ENCODE measurements around the gene PIGL.
"Not testable (repeated sequence)": the region's sequence is repeated elsewhere in the genome, so short reads cannot be mapped to it uniquely, and the experiment has no call there.

PIGL gene

GRCh38 chr17:16312061-16312460, 95.1 kb downstream of the PIGL start:
- DNase-seq (ENCODE audit: low read depth in 2 of 2): not testable (repeated sequence)

DNA sequence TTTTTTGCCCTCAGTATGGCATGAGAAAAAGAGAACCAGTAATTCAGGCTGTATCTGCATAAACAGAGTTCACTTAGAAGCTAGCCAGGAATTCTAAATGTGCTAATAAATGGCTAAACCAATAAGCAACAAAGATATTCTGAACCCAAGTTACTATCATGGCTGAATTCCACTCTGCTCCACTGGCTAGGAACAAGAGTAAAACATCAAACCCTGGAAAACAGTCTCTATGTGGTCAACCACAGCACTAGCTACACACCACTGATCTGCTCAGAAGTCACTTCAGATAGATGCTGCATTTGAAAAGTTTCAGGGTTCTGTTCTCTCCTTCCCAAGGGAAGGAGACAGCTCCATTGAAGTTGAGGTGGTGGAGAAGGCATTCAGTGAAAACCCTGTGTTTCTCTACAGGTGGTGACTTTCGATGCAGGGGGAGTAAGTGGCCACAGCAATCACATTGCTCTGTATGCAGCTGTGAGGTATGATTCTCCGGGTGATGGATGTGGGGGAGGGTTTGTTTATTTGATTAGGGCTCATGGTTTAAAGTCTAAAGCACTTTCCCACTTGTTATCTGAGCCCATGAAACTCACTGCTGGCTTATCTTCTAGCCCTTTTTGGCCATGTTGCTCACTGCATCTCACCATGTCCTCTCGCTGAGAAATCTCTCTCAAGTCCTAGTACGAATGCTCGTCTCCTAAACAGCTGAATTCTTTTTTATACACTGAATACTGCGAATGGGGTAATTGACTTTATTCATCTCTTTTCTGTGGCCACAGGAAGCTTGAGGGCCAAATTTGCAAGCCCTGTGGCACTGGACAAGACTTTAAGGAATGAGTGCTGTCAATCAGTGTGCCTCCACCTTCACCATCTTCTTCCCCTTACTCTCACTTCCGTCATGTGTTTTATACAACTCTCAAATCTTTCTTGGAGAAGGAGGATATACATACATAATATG, 96.4 kb downstream of the PIGL start:
- no peak for DNase-seq (ENCODE audit: low read depth in 2 of 2)

DNA sequence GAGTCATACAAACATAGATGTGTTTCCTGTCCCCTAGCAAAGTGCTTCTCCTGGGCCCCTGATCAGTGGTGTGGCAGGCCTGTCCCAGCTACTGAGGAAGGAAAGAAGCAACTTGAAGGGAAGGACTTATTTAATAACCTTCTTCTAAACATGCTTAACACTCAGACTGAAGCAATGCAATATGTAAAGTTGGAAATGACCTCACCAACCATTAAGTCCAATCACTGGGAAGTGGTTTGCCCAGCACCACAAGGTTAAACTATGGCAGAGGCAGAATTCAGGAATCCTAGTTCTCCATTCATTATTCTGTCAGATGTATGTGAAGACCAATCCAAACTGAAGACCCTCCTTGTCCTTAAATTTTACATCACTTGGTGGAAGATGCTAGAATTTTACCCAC, 97.2 kb downstream of the PIGL start:
- no peak for DNase-seq (ENCODE audit: low read depth in 2 of 2)

- no peak for DNase-seq (ENCODE audit: low read depth in 2 of 2)
Measured at GRCh38 chr17:16314859-16315258, 97.8 kb downstream of the PIGL start.

- no peak for DNase-seq (ENCODE audit: low read depth in 2 of 2)
Measured at GRCh38 chr17:16319969-16320368, 103.0 kb downstream of the PIGL start.

DNA sequence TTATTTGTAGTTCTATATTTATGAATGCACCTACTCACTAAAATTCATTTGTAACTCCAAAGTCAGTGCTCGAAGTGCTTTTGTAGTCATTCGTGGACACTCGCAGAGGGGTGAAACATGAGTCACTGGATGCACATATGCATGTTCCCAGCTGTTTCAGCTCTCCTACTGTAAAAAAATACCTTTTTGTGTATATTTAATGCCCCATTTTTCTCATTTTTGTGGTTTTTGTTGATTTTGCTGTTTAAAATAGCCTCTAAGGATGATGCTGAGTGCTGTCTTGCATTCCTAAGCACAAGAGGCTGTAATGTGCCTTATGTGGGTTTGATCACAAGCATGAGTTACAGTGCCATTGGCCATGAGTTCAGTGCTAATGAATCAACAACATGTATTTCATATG, 105.6 kb downstream of the PIGL start:
- no peak for DNase-seq (ENCODE audit: low read depth in 2 of 2)

DNA sequence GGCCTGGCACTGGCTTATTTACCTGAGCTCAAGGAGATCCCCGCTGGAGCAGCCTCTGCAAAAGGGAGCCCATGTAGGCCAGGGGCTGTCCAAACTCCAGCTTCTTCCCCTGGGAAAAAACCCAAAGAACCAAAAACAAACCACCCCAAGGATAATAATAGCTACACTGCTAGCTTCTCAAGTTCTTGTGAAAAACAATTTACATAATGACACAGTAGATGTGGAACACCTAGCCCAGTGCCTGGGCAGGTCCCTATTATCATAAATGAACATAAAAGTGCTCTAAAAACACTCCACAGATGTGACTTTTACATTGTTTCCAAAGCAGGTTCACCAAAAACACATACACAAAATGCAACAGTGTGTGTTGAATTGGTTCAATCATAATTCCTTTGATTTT, 109.0 kb downstream of the PIGL start:
- no peak for DNase-seq (ENCODE audit: low read depth in 2 of 2)

DNA sequence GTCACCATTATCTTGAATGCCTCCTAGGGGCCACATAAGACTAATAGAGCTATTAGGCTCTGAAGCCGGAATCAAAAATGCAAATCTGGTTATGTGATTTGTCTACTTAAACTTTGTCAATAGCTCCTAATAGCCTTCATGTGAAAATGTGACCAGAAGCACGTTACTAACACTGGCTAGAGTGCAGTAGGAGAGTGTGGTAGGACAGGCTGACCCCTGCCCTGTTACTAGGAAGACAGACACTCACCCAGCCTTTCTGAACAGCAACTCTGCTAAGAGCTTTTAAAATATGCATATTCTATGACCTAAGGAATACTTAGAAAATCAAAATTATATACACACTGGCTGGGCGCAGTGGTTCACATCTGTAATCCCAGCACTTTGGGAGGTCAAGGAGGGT, 110.0 kb downstream of the PIGL start:
- DNase-seq (ENCODE audit: low read depth in 2 of 2): no peak

- DNase-seq (ENCODE audit: low read depth in 2 of 2): no peak
Measured at GRCh38 chr17:16328997-16329396, 112.0 kb downstream of the PIGL start.

DNA sequence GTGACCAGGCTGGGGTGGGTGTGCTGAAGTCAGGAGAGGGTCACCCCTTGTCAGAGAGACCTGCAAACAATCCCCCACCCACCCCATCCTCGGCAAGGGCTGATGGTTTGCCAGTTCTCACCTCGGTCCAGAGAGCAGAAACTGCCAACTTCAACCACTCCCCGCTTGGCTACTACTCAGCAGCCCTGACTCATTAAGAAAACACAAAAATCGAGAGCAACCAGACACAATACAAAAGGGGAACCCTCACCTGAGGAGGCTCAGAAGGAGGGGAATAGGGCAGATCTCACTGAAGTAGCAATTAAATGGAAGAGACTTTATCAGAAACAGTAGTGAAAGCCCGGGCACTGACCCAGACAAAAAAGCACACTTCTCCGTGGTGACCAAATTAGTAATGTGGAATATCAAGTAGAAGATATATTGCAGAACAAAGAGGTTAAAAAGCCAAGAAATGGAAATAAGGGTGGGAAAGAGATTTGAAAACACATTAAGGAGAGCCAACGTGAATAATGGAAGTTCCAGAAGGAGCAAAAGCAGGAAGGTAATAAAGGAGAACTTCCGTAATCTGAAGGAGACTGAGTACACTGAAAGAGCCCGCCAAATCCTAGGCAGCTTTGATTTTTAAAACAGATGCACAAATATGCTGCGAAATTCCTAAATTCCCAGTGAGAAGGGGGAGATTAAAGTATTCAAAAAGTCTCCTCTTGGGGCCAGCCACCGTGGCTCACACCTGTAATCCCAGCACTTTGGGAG, 112.7 kb downstream of the PIGL start:
- DNase-seq (ENCODE audit: low read depth in 2 of 2): no peak

GRCh38 chr17:16338391-16338790, 121.4 kb downstream of the PIGL start:
- no peak for DNase-seq (ENCODE audit: low read depth in 2 of 2)

DNA sequence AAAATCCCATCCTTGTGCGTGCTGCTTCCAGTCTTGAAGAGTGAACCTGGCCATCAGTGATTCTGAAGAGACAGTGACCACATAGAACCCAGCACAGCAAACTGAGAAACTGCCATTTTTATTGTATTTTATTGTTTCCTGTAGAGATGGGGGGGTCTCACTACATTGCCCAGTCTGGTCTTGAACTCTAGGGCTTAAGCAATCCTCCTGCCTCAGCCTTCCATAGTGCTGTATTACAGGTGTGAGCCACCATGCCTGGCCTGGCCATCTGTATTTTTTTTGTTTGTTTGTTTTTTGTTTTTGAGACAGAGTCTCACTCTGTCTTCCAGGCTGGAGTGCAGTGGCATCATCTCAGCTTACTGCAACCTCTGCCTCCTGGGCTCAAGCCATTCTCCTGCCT, 122.4 kb downstream of the PIGL start:
- no peak for DNase-seq (ENCODE audit: low read depth in 2 of 2)

DNA sequence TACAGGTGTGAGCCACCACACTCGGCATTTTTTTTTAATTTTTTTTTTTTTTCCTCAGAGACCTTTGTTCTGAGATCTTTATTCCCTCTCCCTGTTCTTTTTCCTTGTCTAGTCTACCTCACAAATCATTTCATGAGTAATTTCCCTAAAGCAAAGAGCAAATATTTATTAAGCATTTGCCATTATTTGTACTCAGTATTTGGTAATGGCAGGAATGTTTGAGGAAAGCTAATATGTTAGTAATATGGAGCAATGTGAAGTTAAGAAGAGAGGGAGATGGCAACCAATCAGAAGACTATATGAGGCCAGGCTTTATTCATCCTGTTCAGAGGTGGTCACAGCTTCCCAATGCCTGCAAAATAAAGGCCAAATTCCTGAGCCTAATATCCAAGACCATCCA, 122.9 kb downstream of the PIGL start:
- DNase-seq (ENCODE audit: low read depth in 2 of 2): no peak

- no peak for DNase-seq (ENCODE audit: low read depth in 2 of 2)
Measured at GRCh38 chr17:16342979-16343378, 126.0 kb downstream of the PIGL start.

DNA sequence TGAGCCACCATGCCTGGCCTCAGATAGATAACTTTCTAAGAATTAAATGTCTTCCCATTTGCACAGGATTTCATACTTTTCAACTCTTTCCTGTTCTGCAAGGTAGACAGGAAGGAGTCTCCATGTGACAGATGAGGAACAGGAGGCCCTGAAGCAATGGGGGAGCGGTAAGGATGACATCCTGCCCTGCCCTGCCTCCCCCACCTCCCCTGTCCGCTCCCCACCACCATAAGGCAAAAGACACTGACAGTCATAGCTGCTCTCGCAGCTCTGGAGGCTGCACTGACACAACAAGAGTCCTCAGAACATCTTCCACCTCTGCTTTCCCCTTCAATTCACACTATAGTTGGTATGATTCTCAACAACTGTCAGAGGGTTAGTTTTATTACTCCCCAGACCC, 126.6 kb downstream of the PIGL start:
- no peak for DNase-seq (ENCODE audit: low read depth in 2 of 2)

DNA sequence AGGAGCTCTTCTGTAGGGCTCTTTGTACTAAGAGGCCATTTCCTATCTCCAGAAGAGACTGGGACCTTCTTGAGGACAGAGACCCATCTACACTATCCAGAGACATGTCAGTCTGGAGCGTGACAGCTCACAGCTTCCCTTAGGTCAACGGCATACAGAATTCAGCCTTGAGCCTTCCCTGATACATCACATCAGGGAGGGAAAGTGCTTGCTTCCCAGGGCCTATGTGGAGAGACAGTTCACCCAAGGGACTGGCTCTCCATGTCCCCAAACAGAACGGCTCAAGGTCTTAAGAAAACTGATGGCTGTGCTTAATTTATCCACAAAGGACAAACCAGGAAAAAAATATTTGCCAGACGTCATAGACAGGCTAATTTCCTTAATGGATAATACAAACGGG, 128.6 kb downstream of the PIGL start:
- DNase-seq (ENCODE audit: low read depth in 2 of 2): no peak

GRCh38 chr17:16346721-16347271, 129.8 kb downstream of the PIGL start:
- DNase-seq (ENCODE audit: low read depth in 2 of 2): no peak

DNA sequence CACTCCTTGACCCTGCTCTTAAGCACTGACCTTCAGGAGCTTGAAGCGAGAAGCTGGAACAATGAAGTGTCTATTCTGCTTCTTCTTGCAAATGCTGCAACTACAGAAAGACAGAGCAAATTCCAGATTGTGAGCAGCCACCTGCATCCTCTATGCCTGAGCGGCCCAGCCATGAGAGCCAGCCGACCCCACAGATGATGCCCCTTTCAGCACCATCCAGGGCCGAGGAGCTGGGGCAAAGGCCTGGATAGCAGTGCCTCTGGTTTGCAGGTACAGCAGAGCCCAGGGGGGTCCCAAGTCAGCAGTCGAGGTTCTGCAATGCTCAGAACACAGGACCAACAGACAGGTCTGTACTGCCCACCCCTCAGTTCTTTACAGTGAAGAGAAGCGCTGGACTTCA, 131.6 kb downstream of the PIGL start:
- DNase-seq (ENCODE audit: low read depth in 2 of 2): no peak

DNA sequence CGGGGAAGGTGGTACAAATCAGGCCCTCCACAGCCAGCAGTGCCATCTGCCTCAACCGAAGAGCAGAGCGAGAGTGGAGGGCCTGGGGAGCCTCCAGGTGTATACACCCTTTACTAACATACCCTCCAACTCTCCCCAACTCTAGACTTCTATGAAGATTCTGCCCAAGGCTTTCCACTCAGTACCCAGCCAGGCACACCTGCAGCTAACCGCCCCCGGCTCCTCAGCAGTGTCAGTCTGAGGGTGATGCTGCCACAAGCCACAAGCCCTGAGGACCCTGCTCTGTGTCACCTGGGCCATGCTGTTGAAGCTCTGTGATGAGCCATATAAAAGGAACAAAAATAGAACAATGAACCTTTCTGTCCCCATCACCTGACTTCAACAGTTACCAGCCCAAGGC, 132.4 kb downstream of the PIGL start:
- peak in 1 of 2 donors; percentile 3 for DNase-seq (ENCODE audit: low read depth in 2 of 2)

DNA sequence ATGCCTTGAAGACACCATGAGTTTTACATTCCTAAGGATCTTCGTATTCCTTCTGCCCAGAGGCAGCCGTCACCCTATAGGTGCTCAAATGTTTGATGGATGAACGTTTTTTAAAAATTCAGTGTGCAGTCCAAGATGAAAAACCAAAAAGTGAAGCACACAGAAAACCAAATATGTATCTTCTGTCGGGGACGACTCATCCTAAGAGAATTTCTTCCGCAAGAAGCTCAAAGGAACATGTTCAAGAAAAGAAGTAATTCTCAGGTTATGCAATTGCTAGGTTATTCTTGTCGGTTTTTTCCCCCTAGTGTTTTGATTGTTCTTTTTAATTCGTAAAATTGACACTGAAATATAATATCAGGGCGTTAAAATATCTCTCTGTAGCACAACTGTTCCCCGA, 134.8 kb downstream of the PIGL start:
- DNase-seq (ENCODE audit: low read depth in 2 of 2): no peak

DNA sequence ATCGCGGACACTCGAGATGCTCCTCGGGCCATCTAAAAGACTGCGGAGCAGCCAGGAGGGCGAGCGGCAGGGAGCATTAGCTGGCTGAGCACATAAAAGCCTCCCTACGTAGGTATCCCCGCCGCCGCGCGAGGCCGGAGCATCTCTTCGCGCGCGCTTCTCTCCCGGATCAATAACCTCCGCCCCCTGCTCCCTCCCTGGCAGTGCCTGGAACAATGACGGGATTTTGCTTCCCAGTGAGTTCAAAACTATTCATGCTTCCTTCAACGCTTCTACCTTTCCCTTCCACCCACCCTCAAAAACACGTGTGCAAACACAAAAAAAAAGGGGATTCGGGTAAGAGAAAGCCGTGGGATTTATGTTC, 135.3 kb downstream of the PIGL start:
- DNase-seq (ENCODE audit: low read depth in 2 of 2): peak in 1 of 2 donors; percentile 13

- peak in 1 of 2 donors; percentile 32 for DNase-seq (ENCODE audit: low read depth in 2 of 2)
Measured at GRCh38 chr17:16352667-16353316, 135.8 kb downstream of the PIGL start.

All from stimulated activated CD8-positive, alpha-beta memory T cell treated with anti-CD3 and anti-CD28 coated beads, Interleukin-7, amount 100 ng/mL, for 4 hours (primary cell).